Heart right ventricle (tissue), 16 donors: ENCODE data around the gene DDAH1. TPM values are rescaled to one million over a fixed set of nuclear protein-coding genes. Genes with fewer than 3 reads are reported as not detected.

Source experiments
- ATAC-seq, 8 donors: fragments of 200-7000 bp; cut with Tn5 transposase; one replicate each; pipeline ENCODE4 v1.9.1; 2020; ENCODE audit warnings: mild to moderate bottlenecking in 8 of 8, moderate library complexity in 8 of 8, moderate number of reproducible peaks in 1 of 8
- DNase-seq, 2 donors: peaks; one replicate each; pipeline ENCODE4 v3.0.0-alpha.2; 2020
- H3K27ac ChIP-seq, 10 donors: fragments of 200-600 bp; sonication (generic) in 2 of 10; one replicate each; pipeline versions ENCODE4 v1.5.0 to v1.8.0; 2020 to 2022; ENCODE audit warnings: mild to moderate bottlenecking in 3 of 10
- H3K27me3 ChIP-seq, 7 donors: fragments of 200-600 bp; one replicate each; pipeline ENCODE4 v1.8.0; 2021 to 2022; ENCODE audit warnings: mild to moderate bottlenecking in 2 of 7
- H3K36me3 ChIP-seq, 9 donors: fragments of 200-600 bp; sonication (generic) in 1 of 9; one replicate each; pipeline versions ENCODE4 v1.5.0 to v1.8.0; 2020 to 2022; ENCODE audit warnings: mild to moderate bottlenecking in 2 of 9
- H3K4me1 ChIP-seq, 9 donors: fragments of 200-600 bp; sonication (generic) in 1 of 9; one replicate each; pipeline versions ENCODE4 v1.5.0 to v1.8.0; 2020 to 2022; ENCODE audit warnings: mild to moderate bottlenecking in 4 of 9
- H3K4me3 ChIP-seq, 10 donors: fragments of 200-600 bp; sonication (generic) in 2 of 10; one replicate each; pipeline versions ENCODE4 v1.5.0 to v1.8.0; 2020 to 2022; ENCODE audit warnings: mild to moderate bottlenecking in 7 of 10, moderate library complexity in 2 of 10
- H3K9me3 ChIP-seq, 11 donors: fragments of 200-600 bp in 10 of 11; sonication (generic) in 2 of 11; one replicate each; pipeline versions ENCODE4 v1.5.0 to v1.8.0; 2013 to 2022; ENCODE audit warnings: mild to moderate bottlenecking in 2 of 11, control low read depth in 1 of 11, moderate library complexity in 1 of 11
- WGBS, 2 donors: extraction: QIAGEN DNeasy Blood & Tissue Kit; methylation state at CpG; one replicate each; pipeline ENCODE4 v1.1.7; 2013; ENCODE audit warnings: inconsistent platforms in 1 of 2; 5-methylcytosine and 5-hydroxymethylcytosine counted together
- intact Hi-C, 10 donors: fragments of 100-400 bp; cut with DNase I; formaldehyde crosslinking; loops; one replicate each; pipeline versions ENCODE4 v1.11.1 to v1.14.2; 2022
- polyA plus RNA-seq, 2 donors: library from polyadenylated mRNA; stranded (reverse); fragments of 200-250 nt; gene quantifications; one replicate each; pipeline ENCODE4 v1.2.3, GENCODE V29; 2013
- total RNA-seq, 10 donors: library from RNA; stranded (reverse); fragmentation: NEBNext Ultra II Directional in 3 of 10; extraction: Animal tissue kit (Norgen Biotek cat#: 25700) in 3 of 10; gene quantifications; one replicate each; pipeline versions ENCODE4 v1.2.1 to v1.2.4, GENCODE V29; 2021 to 2023
- TF ChIP-seq, protein P1 (sequence below), 9 donors: fragments of 200-600 bp; sonication (generic) in 2 of 9; IDR thresholded peaks; one replicate each; pipeline versions ENCODE4 v1.5.0 to v1.8.0; 2021 to 2022; ENCODE audit warnings: antibody characterized with exemption in 9 of 9, mild to moderate bottlenecking in 5 of 9, moderate library complexity in 1 of 9
- donor health status: Arrhythmogenic right ventricular cardiomyopathy.
- donor health status: ischemic (EF 13 %, LVEDD 7.1; RV severe dilation, severe dysfunction).
- donor health status: healthy with polysubstance abuse.
- donor health status: DM: no; HTN: yes; CAD: no.
- donor health status: DM: no; HTN: no; CAD: no.
- donor health status: ischemic (EF 25% LVEDD 6.9; RV normal size, moderate dysfunction).
- donor health status: ischemic (EF 25% LVEDD 5.7; RV mildly dilated, moderate dysfunction).
- donor health status: healthy.
- donor health status: DM: yes; HTN: yes; CAD: no.
- donor health status: Ischemic cardiomyopathy.
- donor health status: ischemic (EF 35%, LVEDD 5.7; RV mildly dilated, moderate dysfunction).
- donor health status: nonischemic (EF 11% LVEDD 7.7; RV severe dilation, severe dysfunction).
- donor health status: DM: yes; HTN: yes; CAD: no.
- donor health status: PGD.
- donor health status: ischemic (EF 29% LVEDD 5.4; RV normal size, mild dysfunction).
- donor health status: nonischemic (EF 23%, LVEDD 6.1; RV moderate dilation, normal function).

DDAH1 gene
- total and polyA plus RNA-seq, 12 donors, result 2.7 to 29.0 (median 16.6) TPM

DNA sequence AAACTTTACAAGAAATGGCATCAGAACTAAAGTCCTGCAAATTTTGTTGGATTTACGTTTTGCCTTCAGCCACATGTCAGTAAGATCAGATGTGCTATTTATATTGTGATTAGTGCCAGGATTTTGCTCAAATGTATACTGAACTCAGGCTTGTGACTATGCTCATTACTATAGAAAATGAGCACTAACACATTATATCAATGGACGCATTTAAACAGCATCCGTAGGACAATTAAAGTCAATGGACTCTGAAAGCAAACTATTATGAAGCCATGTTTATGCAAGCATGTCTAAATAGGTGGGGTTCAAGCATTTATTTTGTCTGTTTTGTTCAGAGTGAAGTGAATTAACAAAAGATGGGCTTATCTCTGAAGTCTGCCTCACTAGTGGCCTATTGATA is 20.6 kb upstream of the DDAH1 start:
- Histone ChIP-seq H3K4me3 (no peak overlapping the region), H3K4me1 (no peaks in the 10 kb centered on the region), H3K9me3 (no peaks in the 10 kb centered on the region), H3K36me3 (no peaks in the 10 kb centered on the region), H3K27ac (no peak overlapping the region), H3K27me3 (no peaks in the 10 kb centered on the region)
- ATAC-seq (no peak), DNase-seq (no peak)
- TF ChIP-seq, protein P1, sequence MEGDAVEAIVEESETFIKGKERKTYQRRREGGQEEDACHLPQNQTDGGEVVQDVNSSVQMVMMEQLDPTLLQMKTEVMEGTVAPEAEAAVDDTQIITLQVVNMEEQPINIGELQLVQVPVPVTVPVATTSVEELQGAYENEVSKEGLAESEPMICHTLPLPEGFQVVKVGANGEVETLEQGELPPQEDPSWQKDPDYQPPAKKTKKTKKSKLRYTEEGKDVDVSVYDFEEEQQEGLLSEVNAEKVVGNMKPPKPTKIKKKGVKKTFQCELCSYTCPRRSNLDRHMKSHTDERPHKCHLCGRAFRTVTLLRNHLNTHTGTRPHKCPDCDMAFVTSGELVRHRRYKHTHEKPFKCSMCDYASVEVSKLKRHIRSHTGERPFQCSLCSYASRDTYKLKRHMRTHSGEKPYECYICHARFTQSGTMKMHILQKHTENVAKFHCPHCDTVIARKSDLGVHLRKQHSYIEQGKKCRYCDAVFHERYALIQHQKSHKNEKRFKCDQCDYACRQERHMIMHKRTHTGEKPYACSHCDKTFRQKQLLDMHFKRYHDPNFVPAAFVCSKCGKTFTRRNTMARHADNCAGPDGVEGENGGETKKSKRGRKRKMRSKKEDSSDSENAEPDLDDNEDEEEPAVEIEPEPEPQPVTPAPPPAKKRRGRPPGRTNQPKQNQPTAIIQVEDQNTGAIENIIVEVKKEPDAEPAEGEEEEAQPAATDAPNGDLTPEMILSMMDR (IDR thresholded peaks at IDR 0.05), result no peak
- 95 to 99% methylated on average over 3 of the region's 3 CpGs for WGBS, 2 donors
- intact Hi-C loops, result loop anchor here in 1 of 10 donors (10.0 kb wide), 1 partner anchor 71 kb away; no protein-coding TSS in a partner anchor

GRCh38 chr1:85484716-85485115 is 19.8 kb upstream of the DDAH1 start:
- TF ChIP-seq, protein P1 (IDR thresholded peaks at IDR 0.05), result no peak
- H3K27ac ChIP-seq, result no peak overlapping the region
- ATAC-seq (no peak), DNase-seq (no peak)
- H3K9me3 ChIP-seq, result no peaks in the 10 kb centered on the region
- 96 to 98% methylated on average over 1 of the region's 1 CpG for WGBS, 2 donors
- no peaks in the 10 kb centered on the region for H3K27me3 ChIP-seq
- H3K4me3 ChIP-seq, result no peak overlapping the region
- intact Hi-C loops, result loop anchor here in 1 of 10 donors (10.0 kb wide), 1 partner anchor 70 kb away; no protein-coding TSS in a partner anchor
- no peaks in the 10 kb centered on the region for H3K36me3 ChIP-seq
- no peaks in the 10 kb centered on the region for H3K4me1 ChIP-seq

DNA sequence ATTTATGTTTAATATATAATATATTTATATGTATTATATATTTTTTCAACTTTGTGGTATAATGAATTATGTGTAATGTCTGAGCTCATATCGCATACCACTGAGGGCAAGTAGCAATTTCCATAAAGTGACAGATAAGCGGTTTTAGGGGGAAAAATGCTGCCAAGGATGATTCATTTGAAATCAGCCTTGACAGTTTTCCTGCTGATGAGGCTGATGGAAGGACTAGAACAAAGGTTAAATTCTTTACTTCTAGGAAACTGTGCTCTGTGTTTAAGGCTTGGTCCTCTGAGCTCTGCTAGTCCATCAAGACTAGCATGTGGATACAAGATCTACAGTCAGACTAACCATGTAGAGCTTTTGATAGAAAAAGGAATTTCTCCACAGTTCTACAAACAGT is 19.3 kb upstream of the DDAH1 start:
- Histone ChIP-seq H3K4me1 (no peaks in the 10 kb centered on the region), H3K27me3 (no peaks in the 10 kb centered on the region), H3K36me3 (no peaks in the 10 kb centered on the region), H3K4me3 (no peak overlapping the region), H3K9me3 (no peaks in the 10 kb centered on the region), H3K27ac (no peak overlapping the region)
- TF ChIP-seq, protein P1 (IDR thresholded peaks at IDR 0.05), result no peak
- no peak for ATAC-seq
- no peak for DNase-seq
- intact Hi-C loops, result loop anchor here in 1 of 10 donors (10.0 kb wide), 1 partner anchor 69 kb away; no protein-coding TSS in a partner anchor
- 95 to 97% methylated on average over 2 of the region's 2 CpGs for WGBS, 2 donors

DNA sequence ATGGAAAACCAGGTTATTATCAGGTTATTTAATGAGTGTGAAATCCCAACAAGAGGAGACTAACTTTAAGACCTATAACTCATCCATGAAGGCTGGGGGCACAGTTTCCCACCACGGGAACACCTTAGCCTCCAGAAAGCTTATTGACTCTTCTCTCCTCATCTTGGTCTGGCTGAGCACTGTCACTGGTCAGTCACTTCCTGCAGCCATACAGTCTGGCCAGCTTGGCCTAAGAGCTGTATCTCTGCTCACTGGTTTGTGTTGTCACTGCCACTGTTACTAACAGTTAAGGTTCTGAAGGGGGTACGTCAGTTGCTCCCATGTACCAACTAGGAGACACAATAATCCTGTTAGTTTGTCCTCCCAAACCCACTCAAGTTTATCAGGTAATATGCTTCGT is 16.7 kb upstream of the DDAH1 start:
- intact Hi-C loops, result loop anchor here in 1 of 10 donors (10.0 kb wide), 1 partner anchor 67 kb away; no protein-coding TSS in a partner anchor
- ATAC-seq (no peak), DNase-seq (no peak)
- Histone ChIP-seq H3K27ac (no peak overlapping the region), H3K36me3 (no peaks in the 10 kb centered on the region), H3K4me1 (no peaks in the 10 kb centered on the region), H3K4me3 (no peak overlapping the region), H3K27me3 (no peaks in the 10 kb centered on the region), H3K9me3 (no peaks in the 10 kb centered on the region)
- 89 to 94% methylated on average over 3 of the region's 3 CpGs for whole genome bisulfite sequencing, 2 donors
- TF ChIP-seq, protein P1 (IDR thresholded peaks at IDR 0.05), result no peak
